A549 (cell line): Measurements from ENCODE around the gene MRPS14. TPM values are rescaled to one million over a fixed set of nuclear protein-coding genes. Genes with fewer than 3 reads are reported as not detected.

ENCODE experiments used
- ATAC-seq, 2 experiments: fragments of 200-7000 bp in 1 of 2; fragments of >200 bp in 1 of 2; cut with Nextera tagmentation in 1 of 2; cut with Tn5 transposase in 1 of 2; 3 replicates each; pipeline versions ENCODE4 v1.8.0 to v1.9.1; 2018 to 2020; ENCODE audit warnings: mild to moderate bottlenecking in 1 of 2, moderate library complexity in 1 of 2
- CTCF ChIA-PET: fragments of 300-600 bp; sonication (Branson Sonifier 250); formaldehyde crosslinking; extraction: SDS; loops from one replicate; lab custom pipeline; 2021; ENCODE audit warnings: antibody characterized with exemption, inconsistent platforms; lab: Yijun Ruan, JAX
- POLR2A ChIA-PET: fragments of 350-600 bp; formaldehyde crosslinking; extraction: SDS; loops from one replicate; lab custom pipeline; 2021; ENCODE audit warnings: antibody characterized with exemption, inconsistent platforms; lab: Yijun Ruan, JAX
- DNase-seq, 2 experiments: peaks; one replicate each; pipeline versions ENCODE4 v3.0.0 to v3.0.0-alpha.2; 2011 to 2016; ENCODE audit warnings: low read depth in 1 of 2, low spot score in 1 of 2
- FAIRE-seq: peaks from 2 replicates; lab custom pipeline; 2011; peaks lifted over from hg19 to GRCh38; lab: Jason Lieb, UNC
- H3K27ac ChIP-seq, 2 experiments: fragments of >200 bp; sonication (Bioruptor Twin); formaldehyde crosslinking; 3 replicates each; pipeline ENCODE4 v1.5.1; 2016 to 2017
- H3K4me1 ChIP-seq: fragments of >200 bp; sonication (Bioruptor Twin); formaldehyde crosslinking; 3 replicates; pipeline ENCODE4 v1.6.1; 2016
- H3K4me2 ChIP-seq: fragments of >200 bp; sonication (Bioruptor Twin); formaldehyde crosslinking; 3 replicates; pipeline ENCODE4 v1.6.1; 2016
- H3K4me3 ChIP-seq: fragments of >200 bp; sonication (Bioruptor Twin); formaldehyde crosslinking; 3 replicates; pipeline ENCODE4 v1.5.1; 2016
- H3K9me3 ChIP-seq: fragments of >200 bp; sonication (Bioruptor Twin); formaldehyde crosslinking; 3 replicates; pipeline ENCODE4 v1.6.1; 2016
- CBX8 ChIP-seq: fragments of 200-600 bp; sonication (generic); IDR thresholded peaks from 2 replicates; pipeline ENCODE4 v1.6.1; 2016
- CHD4 ChIP-seq: fragments of 200-600 bp; sonication (generic); IDR thresholded peaks from 2 replicates; pipeline ENCODE4 v1.6.1; 2016; ENCODE audit warnings: antibody characterized with exemption, mild to moderate bottlenecking, borderline replicate concordance
- EHF ChIP-seq: fragments of 250-450 bp; sonication (Bioruptor Pico); IDR thresholded peaks from 2 replicates; pipeline ENCODE4 v1.5.0; 2020; ENCODE audit warnings: mild to moderate bottlenecking
- EHMT2 ChIP-seq: fragments of 200-600 bp; sonication (generic); IDR thresholded peaks from 2 replicates; pipeline ENCODE4 v1.6.1; 2016; ENCODE audit warnings: antibody characterized with exemption, low read depth, mild to moderate bottlenecking, moderate library complexity
- ESRRA ChIP-seq: fragments of 150-350 bp; IDR thresholded peaks from 2 replicates; pipeline ENCODE4 v1.6.1; 2014; ENCODE audit warnings: mild to moderate bottlenecking, low read length, borderline replicate concordance
- FOSB ChIP-seq: fragments of 250-450 bp; sonication (Bioruptor Pico); IDR thresholded peaks from 2 replicates; pipeline ENCODE4 v1.5.0; 2020; ENCODE audit warnings: mild to moderate bottlenecking, moderate library complexity
- GATA3 ChIP-seq: IDR thresholded peaks from 2 replicates; pipeline ENCODE4 v1.6.1; 2012; ENCODE audit warnings: borderline replicate concordance
- HMGXB4 ChIP-seq: fragments of 250-450 bp; sonication (Bioruptor Pico); IDR thresholded peaks from 2 replicates; pipeline ENCODE4 v1.5.0; 2021; ENCODE audit warnings: mild to moderate bottlenecking, moderate library complexity, borderline replicate concordance
- HOXA7 ChIP-seq: fragments of 250-450 bp; sonication (Bioruptor Pico); IDR thresholded peaks from 2 replicates; pipeline ENCODE4 v1.5.0; 2020; ENCODE audit warnings: mild to moderate bottlenecking, moderate library complexity
- HOXB13 ChIP-seq: fragments of 250-450 bp; sonication (Bioruptor Pico); IDR thresholded peaks from 2 replicates; pipeline ENCODE4 v1.5.0; 2020; ENCODE audit warnings: low read depth, mild to moderate bottlenecking, moderate library complexity
- HOXB5 ChIP-seq: fragments of 250-450 bp; sonication (Bioruptor Pico); IDR thresholded peaks from 2 replicates; pipeline ENCODE4 v1.5.0; 2020; ENCODE audit warnings: mild to moderate bottlenecking, moderate library complexity
- JUNB ChIP-seq: fragments of >200 bp; sonication (Bioruptor Twin); formaldehyde crosslinking; IDR thresholded peaks from 2 replicates; pipeline ENCODE4 v1.6.1; 2016
- MAX ChIP-seq: IDR thresholded peaks from 2 replicates; pipeline ENCODE4 v1.6.1; 2012
- MAZ ChIP-seq: fragments of 150-350 bp; IDR thresholded peaks from 2 replicates; pipeline ENCODE4 v1.6.1; 2014; ENCODE audit warnings: antibody characterized with exemption, low read depth, low read length, borderline replicate concordance
- NFE2L2 ChIP-seq: fragments of 150-350 bp; conservative IDR thresholded peaks from 2 replicates; pipeline ENCODE4 v1.6.1; 2014; ENCODE audit warnings: low read length
- NPAS2 ChIP-seq: fragments of 250-450 bp; sonication (Bioruptor Pico); IDR thresholded peaks from 2 replicates; pipeline ENCODE4 v1.8.0; 2022; ENCODE audit warnings: mild to moderate bottlenecking, moderate library complexity, borderline replicate concordance
- NR3C1 ChIP-seq: fragments of >200 bp; sonication (Bioruptor Twin); formaldehyde crosslinking; IDR thresholded peaks from 3 replicates; pipeline ENCODE4 v1.6.1; 2017
- PHF8 ChIP-seq: fragments of 200-600 bp; sonication (generic); IDR thresholded peaks from 2 replicates; pipeline ENCODE4 v1.6.1; 2016; ENCODE audit warnings: low read depth, mild to moderate bottlenecking, antibody characterized with exemption, moderate library complexity, borderline replicate concordance
- RCOR1 ChIP-seq: fragments of 150-350 bp; IDR thresholded peaks from 2 replicates; pipeline ENCODE4 v1.6.1; 2014; ENCODE audit warnings: antibody characterized with exemption, low read length, low read depth
- RNF2 ChIP-seq: fragments of 200-600 bp; sonication (generic); IDR thresholded peaks from 2 replicates; pipeline ENCODE4 v1.6.1; 2016; ENCODE audit warnings: low read depth, mild to moderate bottlenecking, antibody characterized with exemption, moderate library complexity, borderline replicate concordance
- TFCP2L1 ChIP-seq: fragments of 250-450 bp; sonication (Bioruptor Pico); IDR thresholded peaks from 2 replicates; pipeline ENCODE4 v1.5.0; 2021; ENCODE audit warnings: mild to moderate bottlenecking
- TP53 ChIP-seq: fragments of 250-450 bp; sonication (Bioruptor Pico); IDR thresholded peaks from 2 replicates; pipeline ENCODE4 v1.5.0; 2021; ENCODE audit warnings: mild to moderate bottlenecking, moderate library complexity
- ZFP36 ChIP-seq: fragments of 450-650 bp; IDR thresholded peaks from 2 replicates; pipeline ENCODE4 v1.6.1; 2014; ENCODE audit warnings: borderline replicate concordance; ENCODE audit not compliant: partially characterized antibody
- WGBS: methylation state at CpG from one replicate; pipeline ENCODE4 v1.1.6; 2017; ENCODE audit errors: missing lambda C conversion rate; 5-methylcytosine and 5-hydroxymethylcytosine counted together
- polyA plus RNA-seq, 4 experiments: library from polyadenylated mRNA; depleted of rRNA in 3 of 4; stranded (reverse); fragments of >200 nt; fragmentation: RNase III in 1 of 4; extraction: RNeasy Plus Mini Kit Qiagen cat#74134 plus additional on column Dnase treatment in 1 of 4; gene quantifications; 2 replicates in 3 of 4; 3 replicates in 1 of 4; pipeline ENCODE4 v1.2.3, GENCODE V29; 2011 to 2017
- TF ChIP-seq, protein P1 (sequence below): IDR thresholded peaks from 2 replicates; pipeline ENCODE4 v1.6.1; 2012
- TF ChIP-seq, protein P2 (sequence below): fragments of 250-450 bp; sonication (Bioruptor Pico); IDR thresholded peaks from 2 replicates; pipeline ENCODE4 v1.5.0; 2020; ENCODE audit warnings: low read depth, mild to moderate bottlenecking, moderate library complexity
- TF ChIP-seq, protein P3 (sequence below): fragments of >200 bp; sonication (Bioruptor Twin); formaldehyde crosslinking; IDR thresholded peaks from 3 replicates; pipeline ENCODE4 v1.5.1; 2016

MRPS14 gene
- polyA plus RNA-seq, 2 of the 4 experiments (the other 2 are of a cell fraction) = 19.5 to 40.9 TPM

DNA sequence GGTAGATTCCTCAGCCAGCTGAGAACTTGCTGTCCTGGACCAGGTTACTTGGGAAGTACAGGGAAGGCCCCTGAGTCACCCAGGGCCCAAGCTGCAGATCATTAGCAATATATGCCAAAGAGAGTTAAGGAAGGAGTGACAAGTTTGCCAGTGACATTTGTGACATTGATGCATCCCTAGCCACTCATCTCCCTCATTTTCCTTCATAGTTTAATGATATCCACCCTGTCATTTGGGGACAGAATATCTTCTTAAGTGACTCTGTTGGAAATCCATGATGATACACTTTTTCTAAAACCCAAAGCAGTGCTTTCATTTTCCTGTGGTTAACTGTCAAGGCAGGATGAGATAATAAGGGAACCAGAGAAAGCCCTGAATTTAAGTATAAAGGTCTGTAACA is 47.6 kb upstream of the MRPS14 start:
- no peak overlapping the region for H3K27ac ChIP-seq
- no peaks in the 10 kb centered on the region for H3K9me3 ChIP-seq
- DNase-seq (no peak), FAIRE-seq (no peak), ATAC-seq (no peak)
- no peak overlapping the region for H3K4me3 ChIP-seq
- ChIA-PET CTCF (interaction anchor here (0.6 kb wide), 1 partner anchor 317 kb away, joined by 3 read pairs; no protein-coding TSS in a partner anchor), POLR2A (no interaction called here)
- H3K4me2 ChIP-seq = no peak overlapping the region
- no peaks in the 10 kb centered on the region for H3K4me1 ChIP-seq
- TF ChIP-seq, protein P1, sequence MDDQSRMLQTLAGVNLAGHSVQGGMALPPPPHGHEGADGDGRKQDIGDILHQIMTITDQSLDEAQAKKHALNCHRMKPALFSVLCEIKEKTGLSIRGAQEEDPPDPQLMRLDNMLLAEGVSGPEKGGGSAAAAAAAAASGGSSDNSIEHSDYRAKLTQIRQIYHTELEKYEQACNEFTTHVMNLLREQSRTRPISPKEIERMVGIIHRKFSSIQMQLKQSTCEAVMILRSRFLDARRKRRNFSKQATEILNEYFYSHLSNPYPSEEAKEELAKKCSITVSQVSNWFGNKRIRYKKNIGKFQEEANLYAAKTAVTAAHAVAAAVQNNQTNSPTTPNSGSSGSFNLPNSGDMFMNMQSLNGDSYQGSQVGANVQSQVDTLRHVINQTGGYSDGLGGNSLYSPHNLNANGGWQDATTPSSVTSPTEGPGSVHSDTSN = no peak
- no peak for TF ChIP-seq TFCP2L1 (CRISPR knock-in tag)
- TF ChIP-seq RCOR1 = no peak
- TF ChIP-seq HOXB13 (CRISPR knock-in tag) = no peak
- TF ChIP-seq HOXB5 = no peak
- no peak for TF ChIP-seq EHMT2
- no peak for TF ChIP-seq NPAS2 (CRISPR knock-in tag)
- TF ChIP-seq CBX8 = no peak

- Histone ChIP-seq H3K9me3 (no peaks in the 10 kb centered on the region), H3K4me2 (no peak within 1 kb of the TSS), H3K27ac (no peak within 1 kb of the TSS), H3K4me3 (no peak within 1 kb of the TSS), H3K4me1 (no peaks in the 10 kb centered on the region)
- WGBS = 36% methylated on average over 9 of the region's 9 CpGs
- TF ChIP-seq JUNB (no peak), RNF2 (no peak), HOXA7 (CRISPR knock-in tag) (no peak), FOSB (CRISPR knock-in tag) (no peak), PHF8 (no peak), CHD4 (no peak), NPAS2 (CRISPR knock-in tag) (no peak), ESRRA (no peak), RCOR1 (no peak), GATA3 (no peak), ZFP36 (no peak), NFE2L2 (no peak), MAX (no peak), MAZ (no peak), TP53 (CRISPR knock-in tag) (no peak), EHF (CRISPR knock-in tag) (no peak), HMGXB4 (CRISPR knock-in tag) (no peak), NR3C1 (no peak)
- TF ChIP-seq, protein P2, sequence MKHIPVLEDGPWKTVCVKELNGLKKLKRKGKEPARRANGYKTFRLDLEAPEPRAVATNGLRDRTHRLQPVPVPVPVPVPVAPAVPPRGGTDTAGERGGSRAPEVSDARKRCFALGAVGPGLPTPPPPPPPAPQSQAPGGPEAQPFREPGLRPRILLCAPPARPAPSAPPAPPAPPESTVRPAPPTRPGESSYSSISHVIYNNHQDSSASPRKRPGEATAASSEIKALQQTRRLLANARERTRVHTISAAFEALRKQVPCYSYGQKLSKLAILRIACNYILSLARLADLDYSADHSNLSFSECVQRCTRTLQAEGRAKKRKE (CRISPR knock-in tag) = no peak
- TF ChIP-seq, protein P3, sequence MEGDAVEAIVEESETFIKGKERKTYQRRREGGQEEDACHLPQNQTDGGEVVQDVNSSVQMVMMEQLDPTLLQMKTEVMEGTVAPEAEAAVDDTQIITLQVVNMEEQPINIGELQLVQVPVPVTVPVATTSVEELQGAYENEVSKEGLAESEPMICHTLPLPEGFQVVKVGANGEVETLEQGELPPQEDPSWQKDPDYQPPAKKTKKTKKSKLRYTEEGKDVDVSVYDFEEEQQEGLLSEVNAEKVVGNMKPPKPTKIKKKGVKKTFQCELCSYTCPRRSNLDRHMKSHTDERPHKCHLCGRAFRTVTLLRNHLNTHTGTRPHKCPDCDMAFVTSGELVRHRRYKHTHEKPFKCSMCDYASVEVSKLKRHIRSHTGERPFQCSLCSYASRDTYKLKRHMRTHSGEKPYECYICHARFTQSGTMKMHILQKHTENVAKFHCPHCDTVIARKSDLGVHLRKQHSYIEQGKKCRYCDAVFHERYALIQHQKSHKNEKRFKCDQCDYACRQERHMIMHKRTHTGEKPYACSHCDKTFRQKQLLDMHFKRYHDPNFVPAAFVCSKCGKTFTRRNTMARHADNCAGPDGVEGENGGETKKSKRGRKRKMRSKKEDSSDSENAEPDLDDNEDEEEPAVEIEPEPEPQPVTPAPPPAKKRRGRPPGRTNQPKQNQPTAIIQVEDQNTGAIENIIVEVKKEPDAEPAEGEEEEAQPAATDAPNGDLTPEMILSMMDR = no peak
- ATAC-seq (no peak), DNase-seq (no peak), FAIRE-seq (no peak)
- ChIA-PET POLR2A (no interaction called here), CTCF (interaction anchor here (1.9 kb wide), 1 partner anchor 38 kb away, joined by 6 read pairs; no protein-coding TSS in a partner anchor)
These were observed 44.3 kb upstream of the MRPS14 start, which contains the start of gene TNN for GRCh38 chr1:175067362-175068106. Gene TNN (plus strand): TSS chr1:175067833. CDS start chr1:175077419, 9,586 bp downstream.
